ENCODE results near the gene SINHCAF.

DNA sequence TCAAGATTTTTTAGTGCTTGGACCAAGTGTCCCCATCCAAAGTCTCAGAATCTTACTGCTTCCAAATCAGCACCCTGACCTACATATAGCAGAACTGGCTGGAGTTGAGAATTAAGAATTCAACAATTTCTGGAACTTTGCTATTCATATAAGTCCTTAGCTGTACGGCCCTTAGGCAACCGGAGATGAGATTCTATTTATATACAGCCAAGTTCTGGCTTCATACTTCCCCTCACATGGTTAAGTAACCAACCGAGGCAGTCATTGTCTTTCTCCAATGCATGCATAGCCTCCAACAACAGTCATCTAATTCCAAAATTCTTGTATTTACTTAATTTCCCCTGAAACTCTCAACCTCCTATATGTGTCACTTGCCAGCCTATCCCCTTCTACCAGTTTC is 76.6 kb downstream of the SINHCAF start:
- TF ChIP-seq, protein P1, sequence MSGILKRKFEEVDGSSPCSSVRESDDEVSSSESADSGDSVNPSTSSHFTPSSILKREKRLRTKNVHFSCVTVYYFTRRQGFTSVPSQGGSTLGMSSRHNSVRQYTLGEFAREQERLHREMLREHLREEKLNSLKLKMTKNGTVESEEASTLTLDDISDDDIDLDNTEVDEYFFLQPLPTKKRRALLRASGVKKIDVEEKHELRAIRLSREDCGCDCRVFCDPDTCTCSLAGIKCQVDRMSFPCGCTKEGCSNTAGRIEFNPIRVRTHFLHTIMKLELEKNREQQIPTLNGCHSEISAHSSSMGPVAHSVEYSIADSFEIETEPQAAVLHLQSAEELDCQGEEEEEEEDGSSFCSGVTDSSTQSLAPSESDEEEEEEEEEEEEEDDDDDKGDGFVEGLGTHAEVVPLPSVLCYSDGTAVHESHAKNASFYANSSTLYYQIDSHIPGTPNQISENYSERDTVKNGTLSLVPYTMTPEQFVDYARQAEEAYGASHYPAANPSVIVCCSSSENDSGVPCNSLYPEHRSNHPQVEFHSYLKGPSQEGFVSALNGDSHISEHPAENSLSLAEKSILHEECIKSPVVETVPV (CRISPR knock-in tag; IDR thresholded peaks at IDR 0.05), result no peak
- no peak for TF ChIP-seq RARB (CRISPR knock-in tag; IDR thresholded peaks at IDR 0.05)
- no peak for TF ChIP-seq TCF4 (CRISPR knock-in tag; IDR thresholded peaks at IDR 0.05; ENCODE audit: borderline replicate concordance)
- no peak for TF ChIP-seq ZFP3 (CRISPR knock-in tag; IDR thresholded peaks at IDR 0.05)
- TF ChIP-seq ISL1 (CRISPR knock-in tag; IDR thresholded peaks at IDR 0.05), result no peak
- no peak for TF ChIP-seq ZNF565 (CRISPR knock-in tag; conservative IDR thresholded peaks at IDR 0.05; ENCODE audit: low read depth)
- TF ChIP-seq ZNF70 (CRISPR knock-in tag; IDR thresholded peaks at IDR 0.05), result no peak
- no peak for TF ChIP-seq ARNTL (CRISPR knock-in tag; IDR thresholded peaks at IDR 0.05; ENCODE audit: borderline replicate concordance, low read depth)
- no peak for TF ChIP-seq SNAI2 (CRISPR knock-in tag; IDR thresholded peaks at IDR 0.05)
- no peak for TF ChIP-seq ZC3H10 (CRISPR knock-in tag; IDR thresholded peaks at IDR 0.05)
- TF ChIP-seq, protein P2, sequence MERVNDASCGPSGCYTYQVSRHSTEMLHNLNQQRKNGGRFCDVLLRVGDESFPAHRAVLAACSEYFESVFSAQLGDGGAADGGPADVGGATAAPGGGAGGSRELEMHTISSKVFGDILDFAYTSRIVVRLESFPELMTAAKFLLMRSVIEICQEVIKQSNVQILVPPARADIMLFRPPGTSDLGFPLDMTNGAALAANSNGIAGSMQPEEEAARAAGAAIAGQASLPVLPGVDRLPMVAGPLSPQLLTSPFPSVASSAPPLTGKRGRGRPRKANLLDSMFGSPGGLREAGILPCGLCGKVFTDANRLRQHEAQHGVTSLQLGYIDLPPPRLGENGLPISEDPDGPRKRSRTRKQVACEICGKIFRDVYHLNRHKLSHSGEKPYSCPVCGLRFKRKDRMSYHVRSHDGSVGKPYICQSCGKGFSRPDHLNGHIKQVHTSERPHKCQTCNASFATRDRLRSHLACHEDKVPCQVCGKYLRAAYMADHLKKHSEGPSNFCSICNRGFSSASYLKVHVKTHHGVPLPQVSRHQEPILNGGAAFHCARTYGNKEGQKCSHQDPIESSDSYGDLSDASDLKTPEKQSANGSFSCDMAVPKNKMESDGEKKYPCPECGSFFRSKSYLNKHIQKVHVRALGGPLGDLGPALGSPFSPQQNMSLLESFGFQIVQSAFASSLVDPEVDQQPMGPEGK (CRISPR knock-in tag; IDR thresholded peaks at IDR 0.05; ENCODE audit: borderline replicate concordance), result no peak

Measured in SK-N-SH treated with all-trans-retinoic acid at 6 μM for 48 hours (cell line).